Left ventricle myocardium superior (tissue), 1 donor: ENCODE measurements around the gene RPTOR. TPM values are rescaled to one million over a fixed set of nuclear protein-coding genes. Genes with fewer than 3 reads are reported as not detected.

Experiments used
- ATAC-seq: fragments of 200-7000 bp; cut with Tn5 transposase; one replicate; pipeline ENCODE4 v1.9.1; 2020; ENCODE audit warnings: mild to moderate bottlenecking, moderate library complexity
- DNase-seq: peaks from one replicate; pipeline ENCODE4 v3.0.0-alpha.2; 2020
- intact Hi-C: fragments of 100-400 bp; cut with micrococcal nuclease; formaldehyde crosslinking; loops from one replicate; pipeline ENCODE4 v1.11.0; 2022
- total RNA-seq: library from RNA; stranded (reverse); fragmentation: NEBNext Ultra II Directional; extraction: Animal tissue kit (Norgen Biotek cat#: 25700); gene quantifications from one replicate; pipeline ENCODE4 v1.2.1, GENCODE V29; 2021
- donor health status: DM: no; HTN: yes; CAD: no; lungs with severe emphysema.

Gene RPTOR
- total RNA-seq, 1 donor from 2014 or later, result 20.9 TPM

GRCh38 chr17:80969030-80969673 is 424.5 kb downstream of the RPTOR start:
- intact Hi-C loops, result no loop called here
- no peak for DNase-seq
- ATAC-seq, result peak; percentile 26

DNA sequence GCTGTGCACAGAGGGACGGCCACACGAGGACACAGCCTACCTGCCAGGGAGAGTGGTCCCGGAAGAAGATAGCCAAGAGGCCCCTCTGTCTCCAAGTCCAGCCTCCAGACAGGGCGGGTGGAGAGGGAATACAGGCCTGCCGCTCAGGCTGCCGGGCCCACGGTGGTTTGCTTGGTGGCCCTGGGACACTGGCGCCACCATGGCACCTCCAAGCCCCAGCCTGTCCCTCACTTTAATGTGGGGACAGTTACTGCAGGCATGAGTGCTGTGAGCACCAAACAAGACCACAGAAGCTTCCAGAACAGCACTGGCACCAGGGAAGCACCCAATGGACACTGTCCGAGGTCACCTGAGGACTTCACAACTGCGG is 425.0 kb downstream of the RPTOR start:
- no peak for DNase-seq
- intact Hi-C loops, result no loop called here
- no peak for ATAC-seq

GRCh38 chr17:80970044-80970761 is 425.6 kb downstream of the RPTOR start:
- peak; percentile 71 for DNase-seq
- intact Hi-C loops, result no loop called here
- ATAC-seq, result peak; percentile 74

GRCh38 chr17:80970762-80971703 is 426.4 kb downstream of the RPTOR start:
- intact Hi-C loops, result no loop called here
- DNase-seq, result no peak

DNA sequence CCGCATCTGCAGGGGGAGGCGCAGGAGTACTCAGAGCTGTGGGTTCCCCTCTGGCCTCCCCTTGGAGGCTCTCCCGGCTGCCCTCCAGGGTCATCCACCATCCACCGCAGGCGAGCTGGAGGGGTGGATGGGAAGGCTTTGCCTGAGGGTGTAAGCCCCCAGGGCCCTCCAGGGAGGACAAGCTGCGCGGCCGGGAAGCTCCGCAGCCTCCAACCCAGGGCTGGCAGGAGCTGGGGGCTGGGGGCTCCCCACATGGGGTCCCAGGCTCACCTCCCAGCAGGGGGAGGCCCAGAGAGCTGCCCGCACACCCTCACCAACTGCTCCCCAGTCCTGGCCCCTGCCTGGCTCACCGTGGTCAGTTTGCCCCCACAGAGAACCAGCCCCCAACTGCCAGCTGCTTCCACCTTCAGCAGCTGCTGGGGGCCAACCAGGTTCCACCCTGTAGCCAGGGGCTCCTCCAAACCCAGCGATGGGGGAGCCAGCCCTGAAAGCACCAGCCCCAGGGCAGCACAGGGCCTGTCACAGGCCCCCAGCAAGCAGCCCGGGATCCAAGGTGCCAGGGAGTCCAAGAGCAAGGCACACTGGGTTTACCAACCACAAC is 427.2 kb downstream of the RPTOR start:
- intact Hi-C loops, result no loop called here
- no peak for DNase-seq
- ATAC-seq, result no peak

More at GRCh38 chr17:80970762-80971703, 426.4 kb downstream of the RPTOR start:
- no peak for ATAC-seq

- ATAC-seq (no peak), DNase-seq (no peak)
- intact Hi-C loops, result loop anchor here (5.0 kb wide), 1 partner anchor 549 kb away; no protein-coding TSS in a partner anchor
Observed at GRCh38 chr17:80976701-80977100, 432.1 kb downstream of the RPTOR start.

DNA sequence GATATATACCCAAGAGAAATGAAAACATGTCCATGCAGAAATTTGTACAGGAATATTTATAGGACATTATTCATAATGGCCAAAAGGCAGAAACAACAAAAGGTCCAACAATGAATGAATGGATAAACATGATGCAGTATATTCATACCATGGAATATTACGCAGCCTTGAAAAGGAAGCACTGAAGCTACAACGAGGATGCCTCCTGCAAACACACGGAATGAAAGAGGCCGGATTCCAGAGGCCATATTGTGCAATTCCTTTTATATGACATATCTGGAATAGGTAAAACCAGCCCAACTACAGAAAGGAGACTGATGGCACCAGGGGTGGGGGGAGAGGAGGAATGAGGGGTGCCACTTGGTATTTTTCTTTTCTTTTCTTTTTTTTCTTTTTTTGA is 432.5 kb downstream of the RPTOR start:
- DNase-seq (no peak), ATAC-seq (no peak)
- intact Hi-C loops, result loop anchor here (5.0 kb wide), 1 partner anchor 550 kb away; no protein-coding TSS in a partner anchor

GRCh38 chr17:80978499-80979497 is 434.2 kb downstream of the RPTOR start:
- ATAC-seq (no peak), DNase-seq (no peak)
- intact Hi-C loops, result loop anchor here (5.0 kb wide), 1 partner anchor 551 kb away; no protein-coding TSS in a partner anchor

DNA sequence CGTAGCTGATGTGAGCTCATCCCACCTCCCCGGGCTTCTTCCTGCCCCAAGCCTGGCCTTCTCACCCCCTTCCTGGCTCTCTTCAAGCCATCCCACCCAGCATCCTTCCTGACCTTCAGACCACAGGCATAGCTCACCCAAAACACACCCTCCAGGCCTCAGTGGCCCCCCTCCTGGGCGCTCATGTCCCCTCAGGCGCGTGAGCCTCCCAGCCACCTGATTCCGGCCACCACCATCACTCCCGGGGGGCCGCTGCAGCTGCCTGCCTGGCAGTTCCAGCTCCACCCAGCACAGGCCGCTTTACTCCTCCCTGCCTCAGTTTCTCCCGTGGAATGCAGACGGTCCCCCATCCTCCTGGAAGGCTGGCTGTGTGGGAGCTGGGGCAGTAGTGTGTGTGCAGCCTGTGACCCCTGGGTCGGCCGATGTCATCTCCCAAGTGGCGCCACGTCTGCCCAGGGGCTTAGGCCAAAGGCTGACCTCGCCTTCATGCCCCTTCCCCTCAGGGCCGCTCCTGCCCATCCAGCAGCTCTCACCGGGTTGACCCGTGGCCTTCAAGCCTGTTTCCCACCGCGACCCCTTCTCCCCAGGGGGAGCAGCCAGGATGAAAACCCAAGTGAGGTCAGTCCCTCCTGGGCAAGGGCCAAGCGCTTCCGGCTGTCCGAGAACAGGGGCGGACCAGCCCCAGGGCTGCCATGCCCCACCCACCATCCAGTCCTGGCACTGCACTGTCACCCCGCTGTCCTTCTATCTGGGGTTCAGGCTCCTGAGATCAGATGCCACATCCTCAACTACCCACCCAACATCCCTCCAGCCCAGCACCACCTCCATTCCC is 435.1 kb downstream of the RPTOR start:
- intact Hi-C loops, result loop anchor here (5.0 kb wide), 1 partner anchor 552 kb away; no protein-coding TSS in a partner anchor
- no peak for ATAC-seq
- DNase-seq, result peak; percentile 30

DNA sequence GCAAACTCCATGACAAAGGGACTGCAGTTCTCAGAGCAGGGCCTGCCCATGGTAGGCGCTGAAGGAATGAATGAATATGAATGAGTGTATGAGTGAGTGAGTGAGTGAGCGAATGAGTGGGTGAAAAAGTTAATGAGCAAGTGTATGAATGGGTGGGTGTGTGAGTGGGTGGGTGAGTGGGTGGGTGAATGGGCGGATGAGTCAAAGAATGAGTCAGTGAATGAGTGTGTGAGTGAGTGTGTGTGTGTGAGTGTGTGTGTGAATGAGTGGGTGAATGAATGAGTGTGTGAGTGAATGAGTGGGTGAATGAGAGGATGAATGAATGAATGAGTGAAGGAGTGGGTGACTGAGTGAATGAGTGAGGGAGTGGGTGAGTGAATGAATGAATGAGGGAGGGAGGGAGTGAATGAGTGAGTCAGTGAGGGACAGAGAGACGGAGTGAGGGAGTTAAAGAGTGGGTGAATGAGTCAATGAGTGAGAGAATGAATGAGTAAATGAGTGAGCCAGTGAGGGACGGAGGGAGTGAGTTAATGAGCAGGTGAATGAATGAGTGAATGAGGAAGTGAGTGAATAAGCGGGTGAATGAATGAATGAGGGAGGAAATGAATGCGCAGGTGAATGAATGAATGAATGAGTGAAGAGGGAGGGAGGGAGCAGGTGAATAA is 435.9 kb downstream of the RPTOR start:
- ATAC-seq (no peak), DNase-seq (no peak)
- intact Hi-C loops, result no loop called here

- peak; percentile 54 for ATAC-seq
- DNase-seq, result no peak
- intact Hi-C loops, result no loop called here
Observed at GRCh38 chr17:80981062-80981902, 436.6 kb downstream of the RPTOR start.

DNA sequence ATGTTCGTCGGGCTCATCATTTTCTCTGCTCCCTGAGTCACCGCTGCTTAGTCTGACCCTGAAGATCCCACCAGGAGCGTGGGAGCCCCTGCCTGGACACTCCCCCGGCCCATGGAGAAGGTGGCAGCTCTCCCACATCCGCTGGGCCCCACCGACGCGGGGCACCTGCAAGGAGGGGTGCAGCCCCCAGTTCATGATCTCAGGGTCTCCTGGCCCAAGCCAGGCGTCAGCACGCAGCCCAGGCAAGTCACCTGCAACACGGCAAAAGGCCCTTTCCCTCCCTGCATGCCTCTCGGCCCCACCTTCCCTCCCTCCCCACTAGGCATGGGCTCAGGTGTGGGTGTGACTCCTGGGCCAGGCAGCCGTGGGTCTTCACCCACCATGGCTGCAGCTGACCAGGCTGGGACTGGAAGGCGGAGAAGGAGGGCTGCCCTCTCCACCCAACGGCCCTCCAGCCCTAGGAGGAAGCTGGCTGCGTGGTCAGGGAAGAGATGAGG is 437.3 kb downstream of the RPTOR start:
- no peak for DNase-seq
- intact Hi-C loops, result no loop called here
- ATAC-seq, result no peak

DNA sequence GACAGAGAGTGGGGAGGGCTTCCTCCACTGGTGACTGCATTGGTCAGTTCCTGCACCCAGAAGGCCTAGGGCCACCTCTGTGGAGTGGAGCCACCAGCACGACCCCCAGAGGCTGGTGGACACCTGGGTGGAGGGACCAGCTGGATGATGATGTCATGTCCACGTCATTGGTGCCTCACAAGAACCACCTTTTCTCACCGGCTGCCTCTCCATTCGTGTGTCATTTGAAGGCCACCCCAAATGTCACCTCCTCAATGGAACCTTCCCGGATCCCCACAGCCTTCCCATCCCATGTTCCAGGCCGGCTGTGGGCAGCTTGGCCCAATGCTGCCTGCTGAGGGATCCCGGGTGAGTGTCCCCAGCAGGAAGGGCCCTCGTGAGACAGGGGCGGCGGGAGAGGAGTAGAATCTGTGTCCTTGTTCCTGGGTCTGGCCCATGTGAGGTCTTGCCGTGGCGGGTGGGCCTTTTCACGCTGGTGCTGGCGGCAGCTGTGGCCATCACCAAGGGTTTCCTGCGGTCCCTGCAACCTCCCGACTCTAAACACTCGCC is 437.9 kb downstream of the RPTOR start:
- intact Hi-C loops, result no loop called here
- no peak for ATAC-seq
- no peak for DNase-seq

DNA sequence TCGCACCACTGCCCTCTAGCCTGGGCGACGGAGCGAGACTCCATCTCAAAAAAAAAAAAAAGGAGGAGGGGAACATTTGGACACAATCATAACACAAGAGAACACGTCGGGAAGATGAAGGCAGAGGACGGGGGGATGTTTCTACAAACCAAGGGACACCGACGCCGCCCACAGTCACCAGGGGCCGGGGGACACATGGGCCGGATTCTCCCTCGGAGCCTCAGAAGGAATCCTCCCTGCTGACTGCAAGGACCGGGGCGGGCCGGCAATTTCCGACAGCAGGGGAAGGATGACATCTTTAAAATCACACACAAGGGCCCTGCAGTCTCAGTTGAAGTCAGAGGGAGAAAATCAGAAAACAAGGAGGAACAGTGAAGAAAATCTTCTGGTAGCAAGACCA is 438.9 kb downstream of the RPTOR start:
- intact Hi-C loops, result no loop called here
- no peak for ATAC-seq
- no peak for DNase-seq

GRCh38 chr17:80984749-80985148 is 440.1 kb downstream of the RPTOR start:
- DNase-seq, result no peak
- peak; percentile 29 for ATAC-seq
- intact Hi-C loops, result no loop called here
